Measurements from ENCODE around the gene PUDP.
A peak's percentile ranks its signal among the peaks of the same experiment; 100 is the strongest.

The PUDP gene

GRCh38 chrX:7153231-7153630 is 5.3 kb upstream of the PUDP start:
- Histone ChIP-seq H3K9me3 (no peaks in the 10 kb centered on the region), H3K4me1 (no peaks in the 10 kb centered on the region)
- TF ChIP-seq CTCF (IDR thresholded peaks at IDR 0.05; ENCODE audit: low read depth, low read length), result no peak

GRCh38 chrX:7149411-7149810 is 1.5 kb upstream of the PUDP start:
- Histone ChIP-seq H3K9me3 (no peaks in the 10 kb centered on the region), H3K27me3 (no peaks in the 10 kb centered on the region), H3K4me3 (ENCODE audit: low read depth, low read length) (no peak overlapping the region), H3K36me3 (no peaks in the 10 kb centered on the region), H3K4me1 (no peaks in the 10 kb centered on the region)
- no peak for DNase-seq
- no peak for TF ChIP-seq CTCF (IDR thresholded peaks at IDR 0.05; ENCODE audit: low read depth, low read length)

More at GRCh38 chrX:7153231-7153630, 5.3 kb upstream of the PUDP start:
- Histone ChIP-seq H3K27me3 (no peaks in the 10 kb centered on the region), H3K4me3 (ENCODE audit: low read depth, low read length) (no peak overlapping the region), H3K36me3 (no peaks in the 10 kb centered on the region)
- no peak for DNase-seq

- Histone ChIP-seq H3K4me3 (ENCODE audit: low read depth, low read length) (peak within 1 kb of the TSS; percentile 87), H3K4me1 (no peaks in the 10 kb centered on the region), H3K9me3 (no peaks in the 10 kb centered on the region), H3K36me3 (no peaks in the 10 kb centered on the region), H3K27me3 (no peaks in the 10 kb centered on the region)
- peak; percentile 51 for DNase-seq
- TF ChIP-seq CTCF (IDR thresholded peaks at IDR 0.05; ENCODE audit: low read depth, low read length), result no peak
Measured at GRCh38 chrX:7147413-7147977, 458 bp downstream of the PUDP start, which contains the start of gene STS. TSS of gene STS (plus strand) at chrX:7147712. CDS start at chrX:7253200, 105,488 bp downstream.

GRCh38 chrX:7146703-7147412 is 1.1 kb downstream of the PUDP start:
- H3K27me3 ChIP-seq, result no peaks in the 10 kb centered on the region
- no peaks in the 10 kb centered on the region for H3K4me1 ChIP-seq
- no peaks in the 10 kb centered on the region for H3K9me3 ChIP-seq
- no peak for DNase-seq
- no peaks in the 10 kb centered on the region for H3K36me3 ChIP-seq
- TF ChIP-seq CTCF (IDR thresholded peaks at IDR 0.05; ENCODE audit: low read depth, low read length), result no peak
- peak overlapping the region; percentile 77 for H3K4me3 ChIP-seq (ENCODE audit: low read depth, low read length)

- no peaks in the 10 kb centered on the region for H3K36me3 ChIP-seq
- no peak overlapping the region for H3K4me3 ChIP-seq (ENCODE audit: low read depth, low read length)
- H3K27me3 ChIP-seq, result no peaks in the 10 kb centered on the region
- no peaks in the 10 kb centered on the region for H3K4me1 ChIP-seq
- no peaks in the 10 kb centered on the region for H3K9me3 ChIP-seq
- no peak for DNase-seq
- TF ChIP-seq CTCF (IDR thresholded peaks at IDR 0.05; ENCODE audit: low read depth, low read length), result no peak
Measured at GRCh38 chrX:7146020-7146702, 1.8 kb downstream of the PUDP start.

- no peak overlapping the region for H3K4me3 ChIP-seq (ENCODE audit: low read depth, low read length)
- H3K27me3 ChIP-seq, result no peaks in the 10 kb centered on the region
- no peaks in the 10 kb centered on the region for H3K9me3 ChIP-seq
- TF ChIP-seq CTCF (IDR thresholded peaks at IDR 0.05; ENCODE audit: low read depth, low read length), result no peak
- DNase-seq, result no peak
- no peaks in the 10 kb centered on the region for H3K36me3 ChIP-seq
- no peaks in the 10 kb centered on the region for H3K4me1 ChIP-seq
Measured at GRCh38 chrX:7145454-7145853, 2.5 kb downstream of the PUDP start.
